Neural cell (in vitro differentiated cells): ENCODE results near the gene ST6GALNAC2. TPM values are rescaled to one million over a fixed set of nuclear protein-coding genes. Genes with fewer than 3 reads are reported as not detected.

Source experiments
- H2AFZ ChIP-seq: fragments of 200-600, 300-800 bp; sonication (generic), shearing (Covaris generic); 2 replicates; pipeline ENCODE4 v1.6.0; 2014; ENCODE audit warnings: low read depth, mild to moderate bottlenecking, antibody characterized with exemption, low read length, moderate library complexity
- H3F3A ChIP-seq: fragments of 200-600 bp; shearing (Covaris generic); 2 replicates; pipeline ENCODE4 v1.6.1; 2016; ENCODE audit warnings: mild to moderate bottlenecking, moderate library complexity, mixed read lengths, antibody characterized with exemption, low read length; ENCODE audit not compliant: insufficient read depth, poor library complexity, severe bottlenecking
- H3K27ac ChIP-seq: fragments of 200-600, 300-800 bp; sonication (generic), shearing (Covaris generic); 2 replicates; pipeline ENCODE4 v1.5.1; 2014; ENCODE audit warnings: mild to moderate bottlenecking, low read length, moderate library complexity
- H3K27me3 ChIP-seq: fragments of 300-800, 200-600 bp; sonication (generic), shearing (Covaris generic); 2 replicates; pipeline ENCODE4 v1.6.0; 2014; ENCODE audit warnings: mild to moderate bottlenecking, low read depth, low read length, moderate library complexity; ENCODE audit not compliant: insufficient read depth
- H3K36me3 ChIP-seq: fragments of 300-800, 200-600 bp; sonication (generic), shearing (Covaris generic); 2 replicates; pipeline ENCODE4 v1.5.1; 2014; ENCODE audit warnings: mild to moderate bottlenecking, antibody characterized with exemption, low read length, moderate library complexity; ENCODE audit not compliant: insufficient read depth
- H3K4me2 ChIP-seq: fragments of 300-800, 200-600 bp; sonication (generic), shearing (Covaris generic); 2 replicates; pipeline ENCODE4 v1.6.0; 2014; ENCODE audit warnings: mild to moderate bottlenecking, low read length
- H3K4me3 ChIP-seq: fragments of 300-800, 200-600 bp; sonication (generic), shearing (Covaris generic); 2 replicates; pipeline ENCODE4 v1.5.1; 2014; ENCODE audit warnings: mild to moderate bottlenecking, low read length, moderate library complexity
- H3K79me2 ChIP-seq: fragments of 200-600 bp; shearing (Covaris generic); replicated peaks from 2 replicates; pipeline ENCODE4 v1.6.0; 2014; ENCODE audit warnings: mild to moderate bottlenecking, low read length, moderate library complexity; ENCODE audit not compliant: insufficient read depth
- H3K9ac ChIP-seq: fragments of 300-800, 200-600 bp; sonication (generic), shearing (Covaris generic); 2 replicates; pipeline ENCODE4 v1.6.1; 2016; ENCODE audit warnings: mild to moderate bottlenecking, low read length, mixed read lengths
- H3K9me2 ChIP-seq: fragments of 200-600 bp; shearing (Covaris generic); 2 replicates; pipeline ENCODE4 v1.6.1; 2016; ENCODE audit warnings: mild to moderate bottlenecking, low read length, mixed read lengths; ENCODE audit not compliant: insufficient read depth
- H3K9me3 ChIP-seq: fragments of 200-600, 300-800 bp; sonication (generic), shearing (Covaris generic); 2 replicates; pipeline ENCODE4 v1.6.1; 2016; ENCODE audit warnings: mild to moderate bottlenecking, mixed run types, low read length, moderate library complexity, mixed read lengths
- H4K20me1 ChIP-seq: fragments of 200-600 bp; shearing (Covaris generic); 2 replicates; pipeline ENCODE4 v1.6.1; 2016; ENCODE audit warnings: mild to moderate bottlenecking, mixed run types; ENCODE audit not compliant: insufficient read depth
- CTCF ChIP-seq: fragments of 450-650 bp; IDR thresholded peaks from 2 replicates; pipeline ENCODE4 v1.5.1; 2014; ENCODE audit warnings: antibody characterized with exemption, mild to moderate bottlenecking, moderate library complexity; ENCODE audit not compliant: poor library complexity, severe bottlenecking
- EP300 ChIP-seq: fragments of 450-650 bp; conservative IDR thresholded peaks from 2 replicates; pipeline ENCODE4 v1.6.1; 2014; ENCODE audit warnings: antibody characterized with exemption, mild to moderate bottlenecking, moderate library complexity; ENCODE audit not compliant: poor library complexity, severe bottlenecking
- EZH2 ChIP-seq: fragments of 200-600, 300-800 bp; shearing (Covaris generic), sonication (generic); IDR thresholded peaks from 2 replicates; pipeline ENCODE4 v1.6.1; 2014; ENCODE audit warnings: antibody characterized with exemption, low read length, borderline replicate concordance, mild to moderate bottlenecking; ENCODE audit not compliant: insufficient read depth, poor library complexity, severe bottlenecking
- MXI1 ChIP-seq: fragments of 450-650 bp; conservative IDR thresholded peaks from 2 replicates; pipeline ENCODE4 v1.6.1; 2014; ENCODE audit warnings: antibody characterized with exemption, mild to moderate bottlenecking; ENCODE audit not compliant: poor library complexity, severe bottlenecking
- POLR2AphosphoS5 ChIP-seq: IDR thresholded peaks from 2 replicates; pipeline ENCODE4 v1.6.1; 2012
- RAD21 ChIP-seq: fragments of 450-650 bp; conservative IDR thresholded peaks from 2 replicates; pipeline ENCODE4 v1.6.1; 2014; ENCODE audit warnings: antibody characterized with exemption, mild to moderate bottlenecking, moderate library complexity
- REST ChIP-seq: IDR thresholded peaks from 2 replicates; pipeline ENCODE4 v1.6.1; 2012; ENCODE audit warnings: borderline replicate concordance
- SMC3 ChIP-seq: fragments of 450-650 bp; conservative IDR thresholded peaks from 2 replicates; pipeline ENCODE4 v1.6.1; 2014; ENCODE audit warnings: antibody characterized with exemption, mild to moderate bottlenecking, moderate library complexity; ENCODE audit not compliant: poor library complexity
- polyA plus RNA-seq: library from polyadenylated mRNA; depleted of rRNA; stranded (reverse); fragments of >200 nt; gene quantifications from 2 replicates; pipeline ENCODE4 v1.2.3, GENCODE V29; 2014

The ST6GALNAC2 gene
- polyA plus RNA-seq, 1 donor from 2014 or later: not detected

- no peak overlapping the region for H3K4me3 ChIP-seq
Measured at GRCh38 chr17:76623271-76624146, 37.8 kb upstream of the ST6GALNAC2 start.

GRCh38 chr17:76617838-76618237 lies 32.2 kb upstream of the ST6GALNAC2 start:
- Histone ChIP-seq H3K36me3 (no peaks in the 10 kb centered on the region), H3K9me3 (no peaks in the 10 kb centered on the region), H3K9me2 (no peaks in the 10 kb centered on the region), H3K4me2 (no peak overlapping the region), H4K20me1 (no peaks in the 10 kb centered on the region), H3K9ac (no peak overlapping the region), H3K27me3 (no peaks in the 10 kb centered on the region), H3K4me3 (no peak overlapping the region), H3F3A (no peaks in the 10 kb centered on the region), H2AFZ (no peak overlapping the region), H3K79me2 (no peaks in the 10 kb centered on the region), H3K27ac (no peak overlapping the region)
- TF ChIP-seq EP300 (no peak), RAD21 (no peak), REST (no peak), MXI1 (no peak)

More at GRCh38 chr17:76623271-76624146, 37.8 kb upstream of the ST6GALNAC2 start:
- H2AFZ ChIP-seq: no peak overlapping the region
- no peaks in the 10 kb centered on the region for H3K9me2 ChIP-seq
- no peaks in the 10 kb centered on the region for H3K36me3 ChIP-seq
- H3F3A ChIP-seq: no peaks in the 10 kb centered on the region
- no peaks in the 10 kb centered on the region for H3K9me3 ChIP-seq
- TF ChIP-seq RAD21 (peak; percentile 71), CTCF (peak; percentile 80), REST (no peak), MXI1 (no peak), SMC3 (peak; percentile 78), POLR2AphosphoS5 (no peak), EP300 (no peak), EZH2 (no peak)
- H3K79me2 ChIP-seq: no peaks in the 10 kb centered on the region
- H3K9ac ChIP-seq: no peak overlapping the region
- no peaks in the 10 kb centered on the region for H4K20me1 ChIP-seq
- no peak overlapping the region for H3K27ac ChIP-seq
- no peak overlapping the region for H3K4me2 ChIP-seq
- no peaks in the 10 kb centered on the region for H3K27me3 ChIP-seq
